Central memory CD8-positive, alpha-beta T cell (primary cell): ENCODE results near the gene NATD1.
"Not testable (repeated sequence)": the region's sequence is repeated elsewhere in the genome, so short reads cannot be mapped to it uniquely, and the experiment has no call there.

Experiments used
- ATAC-seq: fragments of 150-1000 bp; cut with Tn5 transposase; replicated peaks from 2 replicates; pipeline ENCODE4 v1.10.0; 2022; ENCODE audit warnings: mild to moderate bottlenecking, moderate FRiP score, moderate number of reproducible peaks; ENCODE audit not compliant: poor library complexity, severe bottlenecking; ENCODE audit errors: extremely low read depth
- DNase-seq, 2 donors: peaks; one replicate each; pipeline ENCODE4 v3.0.0; 2021; ENCODE audit warnings: low spot score in 2 of 2
- H3K27ac Mint-ChIP-seq: one replicate; pipeline ENCODE4 v1.8.0; 2022; ENCODE audit warnings: low read depth, mild to moderate bottlenecking, moderate library complexity, mixed read lengths
- H3K27me3 Mint-ChIP-seq: one replicate; pipeline ENCODE4 v1.8.0; 2022; ENCODE audit warnings: mixed read lengths
- H3K36me3 Mint-ChIP-seq: one replicate; pipeline ENCODE4 v1.8.0; 2022; ENCODE audit warnings: mild to moderate bottlenecking, moderate library complexity, mixed read lengths; ENCODE audit not compliant: insufficient read depth
- H3K4me1 Mint-ChIP-seq: one replicate; pipeline ENCODE4 v1.8.0; 2022; ENCODE audit warnings: mixed read lengths
- H3K4me3 Mint-ChIP-seq: one replicate; pipeline ENCODE4 v1.8.0; 2022; ENCODE audit warnings: mild to moderate bottlenecking, moderate library complexity, mixed read lengths
- H3K9me3 Mint-ChIP-seq: one replicate; pipeline ENCODE4 v1.8.0; 2022; ENCODE audit warnings: mixed read lengths

Gene NATD1

GRCh38 chr17:21196126-21196525 is 57.1 kb downstream of the NATD1 start:
- ATAC-seq: no peak
- peaks cover 23% of the 10 kb centered on the region for H3K36me3 Mint-ChIP-seq
- H3K4me3 Mint-ChIP-seq: no peak overlapping the region
- H3K4me1 Mint-ChIP-seq: peaks cover 18% of the 10 kb centered on the region
- no peaks in the 10 kb centered on the region for H3K27me3 Mint-ChIP-seq
- no peaks in the 10 kb centered on the region for H3K9me3 Mint-ChIP-seq
- no peak for DNase-seq
- H3K27ac Mint-ChIP-seq: no peak overlapping the region

- no peaks in the 10 kb centered on the region for H3K27me3 Mint-ChIP-seq
- ATAC-seq (no peak), DNase-seq (no peak)
- peak overlapping the region; percentile 39 for H3K27ac Mint-ChIP-seq
- no peaks in the 10 kb centered on the region for H3K9me3 Mint-ChIP-seq
- H3K4me1 Mint-ChIP-seq: peaks cover 6% of the 10 kb centered on the region
- peaks cover 22% of the 10 kb centered on the region for H3K36me3 Mint-ChIP-seq
- H3K4me3 Mint-ChIP-seq: no peak overlapping the region
Measured at GRCh38 chr17:21194703-21195102, 58.5 kb downstream of the NATD1 start.

GRCh38 chr17:21194226-21194625 is 59.0 kb downstream of the NATD1 start:
- Mint-ChIP-seq H3K9me3 (no peaks in the 10 kb centered on the region), H3K4me1 (peaks cover 6% of the 10 kb centered on the region), H3K27ac (peak overlapping the region; percentile 83), H3K27me3 (no peaks in the 10 kb centered on the region), H3K4me3 (no peak overlapping the region), H3K36me3 (peaks cover 22% of the 10 kb centered on the region)
- no peak for DNase-seq
- no peak for ATAC-seq

GRCh38 chr17:21193031-21193430 is 60.2 kb downstream of the NATD1 start:
- peaks cover 17% of the 10 kb centered on the region for H3K36me3 Mint-ChIP-seq
- ATAC-seq (no peak), DNase-seq (no peak)
- H3K27me3 Mint-ChIP-seq: no peaks in the 10 kb centered on the region
- no peaks in the 10 kb centered on the region for H3K4me1 Mint-ChIP-seq
- H3K27ac Mint-ChIP-seq: peak overlapping the region; percentile 83
- no peaks in the 10 kb centered on the region for H3K9me3 Mint-ChIP-seq
- no peak overlapping the region for H3K4me3 Mint-ChIP-seq

- ATAC-seq, H3K4me3 Mint-ChIP-seq, DNase-seq, H3K9me3 Mint-ChIP-seq, H3K27ac Mint-ChIP-seq, H3K27me3 Mint-ChIP-seq, H3K4me1 Mint-ChIP-seq: not testable (repeated sequence)
- H3K36me3 Mint-ChIP-seq: peaks cover 14% of the 10 kb centered on the region
Measured at GRCh38 chr17:21192414-21192813, 60.8 kb downstream of the NATD1 start.

GRCh38 chr17:21191698-21192097 is 61.5 kb downstream of the NATD1 start:
- Mint-ChIP-seq H3K27me3 (no peaks in the 10 kb centered on the region), H3K4me3 (no peak overlapping the region), H3K27ac (no peak overlapping the region), H3K36me3 (peaks cover 10% of the 10 kb centered on the region), H3K4me1 (no peaks in the 10 kb centered on the region), H3K9me3 (no peaks in the 10 kb centered on the region)
- no peak for ATAC-seq
- no peak for DNase-seq

- Mint-ChIP-seq H3K9me3 (no peaks in the 10 kb centered on the region), H3K36me3 (peaks cover 6% of the 10 kb centered on the region), H3K4me3 (no peak overlapping the region), H3K27me3 (no peaks in the 10 kb centered on the region), H3K27ac (no peak overlapping the region), H3K4me1 (no peaks in the 10 kb centered on the region)
- ATAC-seq (no peak), DNase-seq (no peak)
Measured at GRCh38 chr17:21190078-21190477, 63.1 kb downstream of the NATD1 start.

GRCh38 chr17:21189361-21189760 is 63.8 kb downstream of the NATD1 start:
- ATAC-seq: no peak

More at GRCh38 chr17:21189361-21189760, 63.8 kb downstream of the NATD1 start:
- H3K4me1 Mint-ChIP-seq: no peaks in the 10 kb centered on the region
- H3K27ac Mint-ChIP-seq: no peak overlapping the region
- H3K9me3 Mint-ChIP-seq: no peaks in the 10 kb centered on the region
- no peak for DNase-seq
- H3K36me3 Mint-ChIP-seq: peaks cover 8% of the 10 kb centered on the region
- no peak overlapping the region for H3K4me3 Mint-ChIP-seq
- no peaks in the 10 kb centered on the region for H3K27me3 Mint-ChIP-seq
